ENCODE results near the gene PDE4B.

PDE4B gene

GRCh38 chr1:66073388-66073787 lies 280.7 kb downstream of the PDE4B start:
- H3K27ac ChIP-seq = peak overlapping the region; percentile 41
- no peak for TF ChIP-seq CTCF (conservative IDR thresholded peaks at IDR 0.05)

DNA sequence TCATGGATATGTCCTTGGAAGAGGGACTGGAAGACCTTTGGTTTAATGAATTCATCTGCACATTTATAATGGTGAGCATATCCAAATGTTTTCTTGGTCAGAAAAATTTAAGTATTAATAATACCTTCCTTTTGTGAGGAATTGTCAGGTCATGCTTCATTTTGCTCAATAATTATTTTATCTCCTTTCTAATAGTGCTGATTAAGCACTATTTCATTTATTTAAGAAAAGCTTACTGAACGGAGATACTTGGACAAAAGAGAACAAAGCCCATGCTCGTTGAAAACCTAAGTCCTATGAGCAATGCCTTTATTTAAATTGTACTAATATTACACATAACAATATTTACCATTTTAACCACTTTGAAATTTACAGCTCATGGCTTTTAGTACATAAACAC lies 281.5 kb downstream of the PDE4B start:
- TF ChIP-seq CTCF (conservative IDR thresholded peaks at IDR 0.05) = no peak
- H3K27ac ChIP-seq = peak overlapping the region; percentile 41

- no peak for TF ChIP-seq CTCF (conservative IDR thresholded peaks at IDR 0.05)
- H3K27ac ChIP-seq = no peak overlapping the region
These were observed 285.7 kb downstream of the PDE4B start for GRCh38 chr1:66078412-66078811.

DNA sequence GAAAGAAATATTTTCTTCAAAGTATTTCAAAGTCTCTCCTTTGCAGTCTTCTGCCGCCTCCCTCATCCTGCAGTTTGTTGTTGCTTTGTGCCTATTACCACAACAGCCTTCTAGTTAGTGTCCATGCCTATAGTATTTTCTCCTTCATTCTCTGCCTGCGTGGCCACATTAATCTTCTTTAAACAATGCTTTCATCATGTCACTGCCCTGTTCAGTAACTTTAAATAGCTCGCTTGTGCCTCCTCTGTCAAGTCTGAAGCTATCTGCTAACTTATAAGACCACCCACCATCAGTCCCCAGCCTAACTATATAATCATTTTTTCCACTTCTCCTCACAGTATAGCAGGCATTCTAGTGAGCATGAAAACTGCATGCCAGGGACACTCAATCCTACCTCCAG lies 290.3 kb downstream of the PDE4B start:
- H3K27ac ChIP-seq = no peak overlapping the region
- TF ChIP-seq CTCF (conservative IDR thresholded peaks at IDR 0.05) = no peak

GRCh38 chr1:66084442-66084841 lies 291.7 kb downstream of the PDE4B start:
- no peak overlapping the region for H3K27ac ChIP-seq
- no peak for TF ChIP-seq CTCF (conservative IDR thresholded peaks at IDR 0.05)

DNA sequence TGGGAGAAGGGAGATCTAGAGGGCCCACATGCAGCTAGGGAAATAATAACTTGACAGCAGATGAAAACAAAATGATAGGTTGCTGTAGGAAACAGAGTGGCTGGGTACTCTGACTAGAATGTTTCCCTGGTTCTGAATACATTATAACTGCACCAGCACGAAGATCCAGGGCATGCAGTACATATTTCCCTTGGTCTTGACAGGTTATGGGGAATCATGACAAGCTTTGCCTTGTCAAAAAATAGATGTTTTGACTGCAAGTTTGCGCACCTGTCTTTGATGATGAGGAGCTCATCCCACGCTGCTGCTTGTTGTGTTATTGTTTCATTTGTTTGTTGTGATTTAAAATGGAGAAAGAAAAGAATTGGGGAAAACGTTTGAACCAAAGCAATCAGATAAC lies 292.9 kb downstream of the PDE4B start:
- H3K27ac ChIP-seq = no peak overlapping the region
- TF ChIP-seq CTCF (conservative IDR thresholded peaks at IDR 0.05) = no peak

GRCh38 chr1:66088787-66089186 lies 296.1 kb downstream of the PDE4B start:
- no peak for TF ChIP-seq CTCF (conservative IDR thresholded peaks at IDR 0.05)
- H3K27ac ChIP-seq = no peak overlapping the region

All from VCaP (cell line).